ENCODE data around the gene ROR1.

DNA sequence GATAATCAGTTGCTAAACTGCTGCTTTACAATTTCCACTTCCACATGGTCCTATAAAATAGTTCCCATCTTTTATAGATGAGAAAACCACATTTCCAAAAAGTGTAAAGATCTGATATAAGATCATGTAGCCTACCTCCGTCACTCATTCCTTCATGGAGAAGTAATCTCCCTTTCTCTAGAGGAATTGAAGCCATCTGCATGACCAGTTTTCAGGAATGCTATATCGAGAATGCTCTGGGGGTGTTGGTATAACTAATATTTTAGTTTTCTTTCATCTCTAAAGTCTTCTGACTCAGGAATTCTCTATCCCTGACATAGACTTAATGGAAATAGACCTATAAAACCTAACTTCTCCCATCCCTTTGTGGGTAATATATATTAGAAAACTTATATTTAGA, 256.6 kb downstream of the ROR1 start:
- TF ChIP-seq POLR2A (IDR thresholded peaks at IDR 0.05; ENCODE audit: low read length) (no peak), GATA1 (IDR thresholded peaks at IDR 0.05; ENCODE audit: low read depth, low read length) (no peak)
